HTERT RPE-1 (cell line): ENCODE results near the gene ZNF385A.
"Not testable (repeated sequence)": the region's sequence is repeated elsewhere in the genome, so short reads cannot be mapped to it uniquely, and the experiment has no call there.

Experiments used
- in situ Hi-C: fragments of 300-500 bp; cut with MboI; formaldehyde crosslinking; loops from 4 replicates; pipeline ENCODE4 v1.14.3; 2020; ENCODE audit warnings: low sequenced_read_pairs

ZNF385A gene

DNA sequence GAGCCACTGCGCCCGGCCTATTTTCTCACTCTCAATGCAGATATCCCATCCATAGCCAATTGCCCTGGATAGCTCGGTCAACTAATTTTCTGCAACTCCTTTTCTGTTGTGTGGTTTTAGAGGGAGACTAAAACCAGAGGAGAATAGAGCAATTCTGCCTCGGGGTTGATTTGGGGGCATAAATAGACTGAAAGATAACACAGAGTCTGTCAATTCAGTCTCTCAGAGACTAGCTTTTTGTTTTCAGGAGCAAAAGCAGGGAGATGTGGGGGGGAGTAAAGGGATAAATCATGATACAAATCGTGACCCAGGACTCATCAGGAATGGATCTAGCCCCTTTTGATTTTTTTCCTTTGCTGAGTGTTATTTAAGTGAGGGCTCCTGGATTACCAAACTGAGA lies 53.1 kb downstream of the ZNF385A start:
- in situ Hi-C loops, result no loop called here

DNA sequence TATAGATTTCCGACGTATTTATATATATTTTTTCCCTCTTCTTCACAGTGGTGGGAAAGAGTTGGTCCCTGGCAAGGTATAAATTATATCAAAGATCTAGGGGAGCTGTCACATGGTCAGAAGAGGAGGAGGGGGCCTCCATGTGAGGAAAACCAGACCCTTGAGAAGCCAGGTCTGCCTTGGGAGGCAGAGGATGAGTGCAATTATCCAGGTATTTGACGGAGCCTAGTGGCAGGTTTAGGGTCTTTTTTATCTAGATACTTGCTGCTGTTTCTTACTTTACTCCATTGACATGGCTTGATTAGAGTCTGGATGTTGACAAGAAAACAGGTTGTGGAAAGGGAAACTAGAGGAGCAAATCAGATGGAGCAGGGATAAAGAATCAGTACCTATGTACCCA lies 54.1 kb downstream of the ZNF385A start:
- in situ Hi-C loops, result no loop called here

DNA sequence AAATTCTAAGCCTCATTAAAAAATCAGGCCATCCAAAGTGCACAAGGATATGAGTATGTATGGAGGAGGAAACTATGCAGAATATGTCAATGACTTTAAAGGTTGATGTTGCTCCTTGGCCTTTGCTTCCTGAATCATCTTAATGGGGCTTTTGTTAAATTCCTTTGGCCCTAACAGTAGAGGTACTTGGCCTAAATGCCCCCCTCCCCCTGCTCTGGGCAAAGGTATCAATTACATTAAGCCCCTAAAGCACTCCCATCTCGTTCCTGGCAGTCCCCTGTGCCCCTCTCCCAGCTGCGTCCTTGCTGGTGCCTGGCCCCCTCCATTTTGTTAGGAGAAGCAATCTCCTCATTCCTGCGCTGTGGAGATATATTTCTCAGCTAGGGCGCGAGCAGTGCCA lies 54.8 kb downstream of the ZNF385A start:
- in situ Hi-C loops, result no loop called here

DNA sequence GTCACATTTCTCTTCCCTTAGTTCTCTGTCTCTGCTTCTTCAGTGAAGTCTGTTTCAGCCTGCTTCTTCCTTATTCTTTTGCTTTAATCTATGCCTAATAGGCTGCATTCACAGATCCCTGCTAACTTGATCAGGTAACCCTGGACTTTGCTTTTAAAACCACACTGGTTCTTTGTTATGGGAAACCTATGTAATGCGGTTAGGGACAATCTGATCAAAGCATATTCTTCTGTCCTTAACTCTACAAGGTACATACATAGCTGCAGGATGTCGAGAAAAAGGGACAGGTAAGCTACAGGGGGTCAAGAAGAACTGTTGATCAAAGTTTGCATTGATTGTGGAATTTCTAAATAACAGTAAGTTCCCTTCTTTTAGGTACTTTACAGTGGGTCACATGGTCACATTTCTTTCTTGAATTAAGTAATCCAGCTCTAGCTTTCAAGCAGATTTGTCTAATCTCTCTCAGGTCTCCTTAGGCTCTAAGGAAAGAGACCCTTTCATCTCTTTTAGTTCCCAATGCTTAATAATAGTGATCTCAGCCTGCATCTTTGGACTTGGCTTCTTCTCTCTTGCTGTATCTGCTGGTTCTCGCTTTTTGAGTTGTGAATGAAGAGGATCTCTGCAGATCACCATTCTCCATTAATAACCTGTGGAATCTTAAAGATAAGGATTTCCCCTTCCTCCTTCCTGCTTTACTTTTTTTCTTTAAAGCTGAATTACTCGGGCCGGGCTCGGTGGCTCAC lies 55.8 kb downstream of the ZNF385A start:
- in situ Hi-C loops, result no loop called here

DNA sequence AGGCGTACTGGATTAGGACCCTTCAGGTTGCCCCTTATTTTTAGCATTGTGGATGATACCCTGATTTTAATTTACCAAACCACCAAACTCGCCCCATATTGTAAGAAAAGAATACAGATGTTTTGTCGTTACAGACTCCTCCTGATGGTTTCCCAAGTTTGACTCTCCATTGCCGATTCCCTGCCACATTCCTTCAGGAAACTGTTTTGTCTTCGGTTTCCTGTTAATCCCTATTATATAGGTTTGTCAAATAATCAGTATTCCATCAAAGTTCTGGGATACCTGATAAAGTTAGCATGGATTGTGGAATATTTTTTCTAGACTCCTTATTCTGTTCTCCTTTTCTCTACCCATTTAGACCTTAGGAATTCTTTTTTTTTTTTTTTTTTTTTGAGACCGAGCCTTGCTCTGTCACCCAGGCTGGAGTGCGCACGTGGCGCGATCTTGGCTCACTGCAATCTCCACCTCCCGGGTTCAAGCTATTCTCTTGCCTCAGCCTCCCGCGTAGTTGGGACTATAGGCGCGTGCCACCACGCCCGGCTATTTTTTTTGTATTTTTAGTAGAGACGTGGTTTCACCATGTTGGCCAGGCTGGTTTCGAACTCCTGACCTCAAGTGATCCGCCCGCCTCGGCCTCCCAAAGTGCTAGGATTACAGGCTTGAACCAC lies 59.0 kb downstream of the ZNF385A start:
- in situ Hi-C loops, result not testable (repeated sequence)

DNA sequence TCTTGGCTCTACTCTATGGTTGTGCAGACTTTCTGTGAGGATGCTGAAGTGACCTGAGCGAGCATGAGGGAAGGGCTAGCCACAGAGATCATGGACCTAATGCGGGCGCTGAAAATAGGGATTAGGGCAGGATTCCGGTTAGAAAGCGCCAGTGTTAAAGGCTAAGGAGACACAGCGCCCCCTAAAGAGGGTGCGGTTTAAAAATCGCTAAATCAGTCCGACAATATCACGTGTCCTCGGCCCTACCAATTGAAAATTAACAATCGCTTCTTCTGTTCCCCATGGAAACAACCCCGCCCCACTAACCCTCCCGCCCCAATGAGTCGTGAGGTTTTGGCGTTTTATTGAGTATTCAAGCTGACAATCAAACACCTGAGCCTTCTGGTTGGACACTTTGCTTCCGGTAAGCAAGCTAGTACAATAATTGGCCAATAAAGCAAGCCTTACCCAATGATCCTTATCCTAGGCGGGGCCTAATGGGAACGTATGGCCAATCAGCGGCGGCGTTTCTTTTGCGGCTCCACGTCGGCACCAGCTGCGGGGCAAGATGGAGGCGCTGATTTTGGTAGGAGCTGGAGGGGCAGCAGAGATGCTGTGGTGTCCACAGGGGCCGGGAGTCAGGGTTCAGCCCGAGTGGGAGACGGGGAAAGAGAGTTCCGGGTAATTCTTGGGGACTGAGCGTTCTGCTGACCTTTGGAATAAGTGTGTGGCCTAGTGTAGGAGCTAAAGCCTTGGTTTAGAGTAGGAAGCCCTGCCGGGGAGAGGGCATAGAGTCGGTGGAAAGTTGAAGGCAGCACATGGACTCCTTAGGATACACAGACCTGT lies 59.7 kb downstream of the ZNF385A start, which contains the start of gene COPZ1:
Gene COPZ1 (plus strand): TSS at position 515 of the 825 bp plus-strand sequence. CDS start 33 bp downstream, at position 548.
- in situ Hi-C loops, result no loop called here

DNA sequence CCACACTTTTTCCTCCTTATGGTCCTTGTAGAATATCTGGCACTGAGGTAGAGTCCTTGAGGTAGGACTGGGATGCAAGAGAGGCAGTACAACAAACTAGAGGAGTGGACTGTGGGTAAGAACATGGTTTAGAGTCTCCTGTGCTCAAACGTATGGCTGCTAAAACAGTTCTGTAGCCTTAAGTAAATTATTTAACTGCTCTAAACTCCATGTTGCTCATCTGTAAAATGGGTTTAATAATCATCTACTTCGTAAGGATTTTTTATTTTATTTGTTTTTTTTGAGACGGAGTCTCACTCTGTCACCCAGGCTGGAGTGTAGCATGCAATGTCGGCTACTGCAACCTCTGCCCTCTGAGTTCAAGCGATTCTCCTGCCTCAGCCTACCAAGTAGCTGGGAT lies 63.2 kb downstream of the ZNF385A start:
- in situ Hi-C loops, result no loop called here
